Naive B cell (primary cell): ENCODE data around the gene SAP30BP. TPM values are rescaled to one million over a fixed set of nuclear protein-coding genes. Genes with fewer than 3 reads are reported as not detected.

Source experiments
- ATAC-seq, 2 donors: fragments of 150-1000 bp; cut with Tn5 transposase; 2 replicates each; pipeline ENCODE4 v1.10.0; 2021; ENCODE audit warnings: low read depth in 2 of 2, mild to moderate bottlenecking in 2 of 2, moderate library complexity in 2 of 2
- DNase-seq: peaks from one replicate; pipeline ENCODE4 v3.0.0; 2022
- H3K27ac Mint-ChIP-seq, 6 donors: one replicate each; pipeline ENCODE4 v1.8.0; 2020 to 2022; ENCODE audit warnings: mild to moderate bottlenecking in 6 of 6, mixed read lengths in 6 of 6, moderate library complexity in 5 of 6, inconsistent platforms in 2 of 6
- H3K27me3 Mint-ChIP-seq, 3 donors: one replicate each; pipeline ENCODE4 v1.8.0; 2021 to 2022; ENCODE audit warnings: mixed read lengths in 3 of 3, mild to moderate bottlenecking in 1 of 3
- H3K36me3 Mint-ChIP-seq, 2 donors: one replicate each; pipeline ENCODE4 v1.8.0; 2020 to 2022; ENCODE audit warnings: mixed read lengths in 2 of 2, inconsistent platforms in 1 of 2, mild to moderate bottlenecking in 1 of 2
- H3K4me1 Mint-ChIP-seq, 3 donors: one replicate each; pipeline ENCODE4 v1.8.0; 2020 to 2022; ENCODE audit warnings: mixed read lengths in 3 of 3, inconsistent platforms in 1 of 3, mild to moderate bottlenecking in 1 of 3, moderate library complexity in 1 of 3
- H3K4me3 Mint-ChIP-seq, 8 donors: one replicate each; pipeline ENCODE4 v1.8.0; 2020 to 2022; ENCODE audit warnings: mild to moderate bottlenecking in 8 of 8, mixed read lengths in 8 of 8, moderate library complexity in 8 of 8, inconsistent platforms in 2 of 8
- H3K9me3 Mint-ChIP-seq, 7 donors: one replicate each; pipeline ENCODE4 v1.8.0; 2020 to 2022; ENCODE audit warnings: mixed read lengths in 7 of 7, mild to moderate bottlenecking in 5 of 7, inconsistent platforms in 2 of 7, moderate library complexity in 1 of 7
- polyA plus RNA-seq, 6 donors: library from polyadenylated mRNA; unstranded; fragments of 300-500 nt; fragmentation: Illumina TruSeq; gene quantifications; one replicate each; pipeline ENCODE4 v1.2.3, GENCODE V29; 2021; ENCODE audit warnings: low read depth in 6 of 6

Gene SAP30BP
- polyA plus RNA-seq, 6 donors from 2014 or later: 72.3 to 105 (median 95.6) TPM

DNA sequence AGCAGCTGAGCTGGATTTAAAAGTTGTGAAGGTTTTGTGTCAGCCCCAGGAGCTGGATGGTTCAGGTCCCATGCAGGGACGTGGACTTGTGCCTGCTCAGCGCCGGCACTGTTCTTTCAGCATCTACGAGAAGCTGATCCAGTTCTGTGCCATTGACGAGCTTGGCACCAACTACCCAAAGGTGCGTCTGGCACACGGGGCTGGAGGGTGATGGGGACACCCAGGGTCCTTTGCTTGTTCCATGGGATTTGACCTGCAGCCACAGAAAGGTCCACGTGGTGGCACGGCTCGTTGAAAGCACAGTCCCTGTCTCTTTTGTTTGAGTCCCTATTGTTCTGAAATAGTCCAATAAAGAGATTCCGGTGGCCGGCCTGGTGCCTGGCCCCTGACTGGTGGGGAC lies 36.1 kb downstream of the SAP30BP start:
- Mint-ChIP-seq H3K4me3 (no peak overlapping the region), H3K4me1 (peaks cover 3 to 11% (median 6%) of the 10 kb centered on the region in 3 donors), H3K36me3 (peaks cover 18 to 36% of the 10 kb centered on the region in 2 donors), H3K9me3 (no peaks in the 10 kb centered on the region), H3K27me3 (no peaks in the 10 kb centered on the region), H3K27ac (no peak overlapping the region)
- DNase-seq (no peak), ATAC-seq (no peak)

DNA sequence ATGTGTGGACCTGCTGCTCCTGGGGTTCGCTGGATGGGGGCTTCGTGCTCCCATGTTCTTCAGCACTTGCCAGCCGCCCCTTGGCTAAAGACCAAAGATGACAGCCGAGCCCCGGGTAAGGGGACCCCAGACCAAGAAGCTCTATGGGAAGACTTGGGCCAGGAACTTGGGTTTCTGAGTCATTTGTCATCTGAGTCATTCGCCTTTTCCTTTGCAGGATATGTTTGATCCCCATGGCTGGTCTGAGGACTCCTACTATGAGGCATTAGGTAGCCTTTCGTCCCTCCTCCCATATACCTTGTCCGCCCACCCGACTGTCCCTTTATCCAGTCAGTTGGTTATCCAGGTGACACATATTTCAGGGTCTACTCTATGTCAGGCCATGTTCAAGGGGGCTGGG lies 36.5 kb downstream of the SAP30BP start:
- ATAC-seq (no peak), DNase-seq (no peak)
- H3K9me3 Mint-ChIP-seq: no peaks in the 10 kb centered on the region
- H3K27ac Mint-ChIP-seq: peak overlapping the region in 1 of 6 donors; percentile 87
- H3K4me1 Mint-ChIP-seq: peaks cover 3 to 11% (median 6%) of the 10 kb centered on the region in 3 donors
- H3K27me3 Mint-ChIP-seq: no peaks in the 10 kb centered on the region
- H3K36me3 Mint-ChIP-seq: peaks cover 18 to 35% of the 10 kb centered on the region in 2 donors
- H3K4me3 Mint-ChIP-seq: no peak overlapping the region

DNA sequence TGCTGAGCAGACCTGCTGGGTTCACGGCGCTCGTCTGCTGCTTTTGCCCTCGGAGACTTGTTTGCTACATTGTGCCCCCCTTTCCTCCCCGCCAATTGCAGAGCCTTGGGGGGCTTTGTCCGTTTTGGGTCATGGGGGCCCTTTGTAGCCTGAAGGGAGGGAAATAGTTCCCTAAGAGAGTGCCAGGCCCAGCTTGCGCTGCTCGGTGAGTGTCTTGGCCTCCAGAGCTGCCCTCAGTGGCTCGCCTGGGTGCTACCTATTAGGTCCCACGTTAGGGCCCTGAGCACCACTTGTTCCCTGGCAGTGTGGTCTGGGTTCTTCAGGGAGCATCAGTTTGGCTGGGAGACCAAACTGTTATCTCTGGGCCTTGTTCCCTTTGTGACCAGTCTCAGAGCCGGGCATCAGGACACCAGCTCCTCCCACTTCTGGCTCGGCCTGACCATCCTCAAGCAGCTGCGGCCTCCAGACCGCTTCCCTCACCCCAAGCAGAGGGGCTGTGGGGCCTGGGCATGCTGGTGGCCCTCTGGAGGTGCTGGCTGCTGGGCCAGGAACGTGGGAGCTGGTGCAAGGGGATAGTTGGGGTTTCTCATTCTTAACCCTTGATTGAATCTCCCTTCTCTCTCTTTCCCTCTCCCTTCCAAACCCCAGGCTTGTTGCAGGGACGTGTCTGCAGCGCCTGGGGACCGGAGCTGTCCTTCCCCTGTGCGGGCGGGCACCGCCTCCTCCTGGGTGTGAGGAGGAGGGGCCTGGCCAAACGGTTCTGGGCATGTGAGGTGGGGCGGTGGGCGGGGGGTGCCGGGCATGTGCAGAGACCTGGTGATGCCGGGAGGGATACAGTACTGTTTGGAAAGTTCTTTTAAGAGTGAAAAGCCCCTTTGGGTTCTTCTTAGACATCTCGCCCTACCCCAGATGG lies 38.1 kb downstream of the SAP30BP start:
- Mint-ChIP-seq H3K27me3 (no peaks in the 10 kb centered on the region), H3K4me3 (no peak overlapping the region), H3K27ac (peak overlapping the region in 1 of 6 donors; percentile 57), H3K36me3 (peaks cover 18 to 27% of the 10 kb centered on the region in 2 donors), H3K4me1 (peaks cover 0 to 5% (median 4%) of the 10 kb centered on the region in 3 donors), H3K9me3 (no peaks in the 10 kb centered on the region)
- no peak for ATAC-seq
- DNase-seq: no peak

DNA sequence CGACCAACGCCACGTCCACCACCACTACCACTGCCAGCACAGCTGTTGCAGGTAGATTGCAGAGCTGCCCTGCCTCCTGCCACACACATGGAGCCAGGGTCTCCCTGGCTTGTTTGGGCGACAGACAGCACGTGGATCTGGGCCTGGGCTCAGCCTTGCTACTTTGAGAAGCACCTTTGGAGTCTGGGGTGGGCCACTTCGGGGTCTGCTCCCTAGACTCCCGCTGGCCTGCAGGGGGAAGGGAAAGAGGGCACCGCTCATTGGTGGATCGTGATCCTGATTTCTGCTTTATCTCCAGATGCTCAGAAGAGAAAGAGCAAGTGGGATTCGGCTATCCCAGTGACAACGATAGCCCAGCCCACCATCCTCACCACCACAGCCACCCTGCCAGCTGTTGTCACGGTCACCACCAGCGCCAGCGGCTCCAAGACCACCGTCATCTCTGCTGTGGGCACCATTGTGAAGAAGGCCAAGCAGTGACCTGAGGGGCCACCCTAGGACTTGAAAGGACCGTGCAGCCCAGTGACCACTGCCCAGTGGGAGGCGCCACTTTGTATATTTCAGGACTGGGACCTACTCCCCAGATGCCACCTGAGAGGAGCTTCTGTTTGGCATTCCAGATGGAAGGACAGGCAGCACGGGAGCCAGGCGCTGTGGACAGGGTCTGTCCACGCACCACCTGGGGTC lies 39.0 kb downstream of the SAP30BP start:
- H3K27ac Mint-ChIP-seq: peak overlapping the region in 2 of 6 donors; percentile 57 to 59
- H3K27me3 Mint-ChIP-seq: no peaks in the 10 kb centered on the region
- DNase-seq (no peak), ATAC-seq (no peak)
- no peaks in the 10 kb centered on the region for H3K9me3 Mint-ChIP-seq
- H3K4me1 Mint-ChIP-seq: peaks cover 4 to 5% (median 4%) of the 10 kb centered on the region in 3 donors
- peaks cover 18 to 23% of the 10 kb centered on the region in 2 donors for H3K36me3 Mint-ChIP-seq
- H3K4me3 Mint-ChIP-seq: no peak overlapping the region

DNA sequence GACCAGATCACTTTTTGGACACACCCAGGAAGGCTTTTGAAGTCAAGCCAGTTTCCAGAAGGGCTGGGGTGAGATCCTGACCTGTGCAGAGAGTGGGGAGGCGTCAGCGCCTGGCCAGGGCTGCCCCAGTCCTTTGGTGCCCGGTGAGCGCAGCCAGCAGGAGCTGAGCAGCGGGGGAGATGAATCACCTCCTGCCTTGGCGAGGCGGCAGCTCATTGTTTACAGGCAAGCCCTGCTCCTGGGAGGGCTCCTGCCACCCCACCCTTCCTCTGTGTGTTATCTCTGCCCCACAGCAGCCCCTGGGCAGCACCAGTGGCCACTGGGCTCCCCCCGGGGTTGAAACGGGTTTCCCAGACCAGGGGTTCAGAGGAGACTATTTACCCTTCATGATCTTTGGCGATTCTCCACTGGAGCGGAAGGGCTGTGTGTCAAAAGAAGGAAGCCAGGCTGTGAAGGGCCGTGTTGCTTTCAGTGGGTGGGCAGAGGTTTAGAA lies 40.0 kb downstream of the SAP30BP start:
- H3K4me1 Mint-ChIP-seq: peaks cover 4 to 5% (median 5%) of the 10 kb centered on the region in 3 donors
- ATAC-seq: no peak
- H3K27ac Mint-ChIP-seq: peak overlapping the region in 1 of 6 donors; percentile 66
- peak overlapping the region in 1 of 8 donors; percentile 79 for H3K4me3 Mint-ChIP-seq
- H3K36me3 Mint-ChIP-seq: peaks cover 15 to 16% of the 10 kb centered on the region in 2 donors
- no peaks in the 10 kb centered on the region for H3K9me3 Mint-ChIP-seq
- no peak for DNase-seq
- H3K27me3 Mint-ChIP-seq: no peaks in the 10 kb centered on the region

DNA sequence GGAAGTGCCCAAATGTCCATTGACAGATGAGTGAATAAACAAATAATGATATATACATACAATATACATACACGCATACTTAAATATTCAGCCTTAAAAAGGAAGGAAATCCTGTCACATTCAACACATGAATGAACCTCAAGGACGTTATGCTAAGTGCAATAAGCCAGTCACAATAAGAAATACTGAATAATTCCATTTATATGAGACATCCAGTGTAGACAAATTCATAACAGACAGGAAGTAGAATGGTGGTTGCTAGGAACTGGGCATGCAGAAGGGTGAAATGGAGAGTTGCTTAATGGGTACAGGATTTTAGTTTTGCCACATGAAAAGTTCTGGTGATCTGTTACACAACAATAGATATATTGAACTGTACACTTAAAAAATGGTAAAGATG lies 45.3 kb downstream of the SAP30BP start:
- Mint-ChIP-seq H3K27ac (no peak overlapping the region), H3K27me3 (no peaks in the 10 kb centered on the region), H3K9me3 (no peaks in the 10 kb centered on the region), H3K4me1 (peaks cover 0 to 5% (median 0%) of the 10 kb centered on the region in 3 donors), H3K36me3 (no peaks in the 10 kb centered on the region), H3K4me3 (no peak overlapping the region)
- DNase-seq: no peak
- ATAC-seq: no peak

DNA sequence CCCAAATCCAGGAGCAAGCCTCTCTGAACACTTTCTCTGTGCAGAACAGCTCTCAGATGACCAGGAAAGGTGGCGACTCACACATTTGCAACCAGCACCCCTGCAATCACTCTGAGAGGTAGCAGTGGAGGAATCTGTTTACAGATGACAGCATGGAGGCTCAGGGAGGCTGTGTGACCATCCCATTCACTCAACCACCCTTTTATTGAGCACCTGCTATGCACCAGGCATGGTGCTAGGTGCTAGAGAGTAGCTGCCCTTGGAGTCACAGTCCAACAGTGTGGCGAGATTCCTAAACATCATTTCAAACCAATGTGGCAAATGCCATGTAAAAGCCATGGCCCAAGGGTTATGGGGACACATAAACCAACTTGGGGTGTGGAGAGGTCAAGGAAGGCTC lies 52.6 kb downstream of the SAP30BP start:
- H3K27ac Mint-ChIP-seq: no peak overlapping the region

DNA sequence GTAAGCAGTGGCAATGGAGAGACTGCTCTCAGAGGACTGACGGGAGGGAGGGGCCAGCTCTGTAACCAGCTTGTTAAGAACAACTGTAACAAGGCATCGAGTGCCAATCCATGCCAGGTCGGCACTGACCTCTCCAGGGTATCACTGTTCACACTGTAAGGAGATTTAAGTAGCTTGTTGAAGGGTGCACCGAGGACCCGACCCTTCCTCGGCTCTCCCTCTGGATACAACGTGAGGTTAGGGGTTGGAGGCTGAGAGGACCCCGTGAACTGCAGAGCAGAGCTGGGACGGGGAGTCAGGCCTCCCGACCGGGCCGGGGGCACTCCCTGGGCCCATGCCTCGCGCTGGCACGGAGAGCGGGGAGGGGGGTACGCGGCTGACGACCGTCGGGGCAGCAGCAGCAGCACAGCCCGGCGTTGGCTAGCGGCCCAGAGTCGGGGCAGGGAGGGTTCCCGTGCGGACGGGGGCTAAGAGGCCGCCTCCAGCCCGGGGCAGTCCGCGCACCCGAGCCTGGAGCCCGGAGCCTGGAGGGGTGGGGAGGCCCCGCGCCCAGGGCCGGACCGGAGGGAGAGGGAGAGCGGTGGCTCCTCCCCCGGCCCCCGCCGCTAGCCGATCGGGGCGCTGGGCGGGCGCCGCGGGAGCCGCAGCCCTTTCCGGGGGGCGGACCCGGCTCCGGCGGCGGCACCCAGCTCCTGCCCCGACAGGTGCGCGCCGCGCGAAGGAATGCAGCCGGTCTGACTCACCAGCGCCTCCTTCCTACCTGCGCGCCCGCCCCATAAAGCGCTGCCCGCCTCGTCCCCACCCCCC lies 53.7 kb downstream of the SAP30BP start, which contains the start of gene ITGB4:
TSS of gene ITGB4 (plus strand) at position 804 of the 807 bp plus-strand sequence. CDS start 3,245 bp downstream, outside the sequence.
- H3K27me3 Mint-ChIP-seq: peaks cover 0 to 33% (median 6%) of the 10 kb centered on the region in 3 donors
- peak within 1 kb of the TSS; percentile 72 to 86 (median 80) for H3K4me3 Mint-ChIP-seq
- H3K36me3 Mint-ChIP-seq: no peaks in the 10 kb centered on the region
- ATAC-seq (peak; percentile 86 to 87), DNase-seq (peak; percentile 43)
- no peak within 1 kb of the TSS for H3K27ac Mint-ChIP-seq
- H3K4me1 Mint-ChIP-seq: peaks cover 4 to 8% (median 8%) of the 10 kb centered on the region in 3 donors
- no peaks in the 10 kb centered on the region for H3K9me3 Mint-ChIP-seq

More for the DNA sequence above, 52.6 kb downstream of the SAP30BP start:
- peak overlapping the region in 7 of 8 donors; percentile 47 to 84 (median 77) for H3K4me3 Mint-ChIP-seq
- DNase-seq (no peak), ATAC-seq (no peak)
- H3K27me3 Mint-ChIP-seq: peaks cover 0 to 30% (median 6%) of the 10 kb centered on the region in 3 donors
- no peaks in the 10 kb centered on the region for H3K9me3 Mint-ChIP-seq
- H3K36me3 Mint-ChIP-seq: no peaks in the 10 kb centered on the region
- peaks cover 4 to 8% (median 8%) of the 10 kb centered on the region in 3 donors for H3K4me1 Mint-ChIP-seq

DNA sequence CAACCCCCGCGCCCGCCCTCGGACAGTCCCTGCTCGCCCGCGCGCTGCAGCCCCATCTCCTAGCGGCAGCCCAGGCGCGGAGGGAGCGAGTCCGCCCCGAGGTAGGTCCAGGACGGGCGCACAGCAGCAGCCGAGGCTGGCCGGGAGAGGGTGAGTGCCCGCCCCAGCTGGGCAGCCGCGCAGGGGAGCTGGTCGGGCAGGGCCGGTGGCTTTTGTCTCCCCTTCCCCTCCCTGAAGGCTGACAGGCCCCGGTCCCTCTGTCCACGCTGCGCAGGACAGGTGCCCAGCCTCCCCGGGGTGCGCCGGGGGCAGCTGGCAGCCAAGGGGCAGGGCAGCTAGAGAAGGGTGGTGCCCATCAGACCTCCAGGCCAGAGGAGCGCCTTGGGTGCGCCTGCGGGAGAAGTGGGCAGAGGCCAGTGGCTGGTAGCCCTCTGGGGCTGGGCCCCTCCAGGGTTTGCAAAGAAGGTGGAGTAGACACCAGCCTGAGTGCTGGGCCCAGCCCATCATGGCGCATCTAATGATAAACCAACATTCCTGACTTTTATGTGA lies 54.4 kb downstream of the SAP30BP start:
- peak overlapping the region in 6 of 8 donors; percentile 49 to 77 (median 62) for H3K4me3 Mint-ChIP-seq
- DNase-seq (no peak), ATAC-seq (no peak)
- no peak overlapping the region for H3K27ac Mint-ChIP-seq
- no peaks in the 10 kb centered on the region for H3K36me3 Mint-ChIP-seq
- H3K9me3 Mint-ChIP-seq: no peaks in the 10 kb centered on the region
- peaks cover 0 to 33% (median 6%) of the 10 kb centered on the region in 3 donors for H3K27me3 Mint-ChIP-seq
- H3K4me1 Mint-ChIP-seq: peaks cover 4 to 8% (median 8%) of the 10 kb centered on the region in 3 donors

DNA sequence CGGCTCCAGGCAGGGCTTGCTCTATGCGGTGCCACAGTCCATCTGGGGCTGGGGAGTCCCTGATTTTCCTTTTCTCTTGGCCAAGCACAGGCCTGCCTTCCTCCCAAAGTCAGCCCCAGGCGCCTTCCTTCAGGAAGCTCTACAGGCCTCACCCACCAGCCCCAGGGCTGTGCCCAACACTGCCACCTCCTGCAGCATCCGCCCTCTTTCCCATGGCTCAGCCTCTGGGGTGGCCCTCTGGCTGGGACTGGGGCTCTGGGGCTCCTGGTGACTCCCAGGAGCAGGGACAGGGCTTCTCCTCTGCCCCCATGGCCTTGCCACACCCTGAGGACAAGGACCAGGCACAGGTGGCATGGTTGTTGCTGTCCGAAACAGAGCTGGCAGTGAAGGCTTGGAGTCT lies 54.9 kb downstream of the SAP30BP start:
- no peak for DNase-seq
- H3K36me3 Mint-ChIP-seq: no peaks in the 10 kb centered on the region
- no peaks in the 10 kb centered on the region for H3K9me3 Mint-ChIP-seq
- H3K27ac Mint-ChIP-seq: no peak overlapping the region
- peaks cover 0 to 33% (median 6%) of the 10 kb centered on the region in 3 donors for H3K27me3 Mint-ChIP-seq
- ATAC-seq: no peak
- H3K4me3 Mint-ChIP-seq: peak overlapping the region in 6 of 8 donors; percentile 49 to 73 (median 58)
- peaks cover 4 to 8% (median 8%) of the 10 kb centered on the region in 3 donors for H3K4me1 Mint-ChIP-seq

DNA sequence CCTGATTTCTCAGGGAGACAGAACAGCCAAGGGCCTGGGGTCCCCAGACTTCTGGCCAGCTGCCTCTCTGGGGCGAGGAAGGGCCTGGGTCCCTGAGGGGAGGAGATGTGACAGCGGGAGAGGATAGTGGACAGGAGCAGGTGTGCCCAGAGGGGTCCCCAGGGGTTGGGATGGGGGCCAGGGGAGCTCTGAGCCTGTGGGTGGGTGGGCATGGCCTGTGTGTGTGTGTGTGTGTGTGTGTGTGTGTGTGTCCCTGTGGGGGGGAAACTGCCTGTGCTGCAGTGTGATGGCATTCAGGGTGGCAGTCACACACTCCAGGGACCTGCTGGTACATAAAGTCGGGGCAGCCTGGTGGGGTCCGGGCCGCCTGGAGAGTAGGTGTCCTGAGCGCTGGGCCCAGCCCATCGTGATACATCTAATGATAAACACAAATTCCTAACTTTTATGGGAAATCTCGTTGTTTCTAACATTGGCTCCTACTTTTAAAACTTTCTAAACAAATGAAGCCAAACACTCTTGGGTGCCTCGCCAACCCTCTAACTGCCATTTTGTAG lies 55.5 kb downstream of the SAP30BP start:
- Mint-ChIP-seq H3K27ac (no peak overlapping the region), H3K4me3 (peak overlapping the region in 4 of 8 donors; percentile 19 to 77 (median 38)), H3K9me3 (no peaks in the 10 kb centered on the region)

More for the DNA sequence above, 55.5 kb downstream of the SAP30BP start:
- no peak for DNase-seq
- Mint-ChIP-seq H3K27me3 (peaks cover 0 to 33% (median 6%) of the 10 kb centered on the region in 3 donors), H3K4me1 (peaks cover 4 to 8% (median 8%) of the 10 kb centered on the region in 3 donors), H3K36me3 (no peaks in the 10 kb centered on the region)
- no peak for ATAC-seq
